HG03139 (cell line): Measurements from ENCODE around the gene SIPA1L3.

Experiments used
- ATAC-seq: cut with Tn5 transposase; IDR thresholded peaks from one replicate; pipeline ENCODE4 v1.9.1; 2021; ENCODE audit not compliant: unreplicated experiment

Gene SIPA1L3

GRCh38 chr19:38180071-38180470 lies 273.1 kb downstream of the SIPA1L3 start:
- no peak for ATAC-seq

GRCh38 chr19:38182536-38183210 lies 275.7 kb downstream of the SIPA1L3 start:
- ATAC-seq, result no peak

GRCh38 chr19:38183251-38183897 lies 276.4 kb downstream of the SIPA1L3 start:
- no peak for ATAC-seq

- no peak for ATAC-seq
Observed at GRCh38 chr19:38184815-38185214, 277.8 kb downstream of the SIPA1L3 start.

- ATAC-seq, result no peak
Observed at GRCh38 chr19:38185562-38185961, 278.6 kb downstream of the SIPA1L3 start.

- ATAC-seq, result no peak
Observed at GRCh38 chr19:38190061-38190460, 283.1 kb downstream of the SIPA1L3 start.

GRCh38 chr19:38190793-38191192 lies 283.8 kb downstream of the SIPA1L3 start:
- ATAC-seq, result no peak

GRCh38 chr19:38191747-38192146 lies 284.7 kb downstream of the SIPA1L3 start:
- no peak for ATAC-seq

GRCh38 chr19:38193445-38193844 lies 286.4 kb downstream of the SIPA1L3 start:
- ATAC-seq, result no peak

GRCh38 chr19:38194061-38194701 lies 287.2 kb downstream of the SIPA1L3 start:
- ATAC-seq, result no peak

- ATAC-seq, result no peak
Observed at GRCh38 chr19:38195237-38195636, 288.2 kb downstream of the SIPA1L3 start.

GRCh38 chr19:38196245-38196837 lies 289.3 kb downstream of the SIPA1L3 start:
- no peak for ATAC-seq

- ATAC-seq, result no peak
Observed at GRCh38 chr19:38196948-38197656, 290.1 kb downstream of the SIPA1L3 start.

GRCh38 chr19:38197937-38198704 lies 291.1 kb downstream of the SIPA1L3 start:
- no peak for ATAC-seq

- no peak for ATAC-seq
Observed at GRCh38 chr19:38199340-38199739, 292.3 kb downstream of the SIPA1L3 start.

- no peak for ATAC-seq
Observed at GRCh38 chr19:38201731-38202130, 294.7 kb downstream of the SIPA1L3 start.

- ATAC-seq, result no peak
Observed at GRCh38 chr19:38202504-38202903, 295.5 kb downstream of the SIPA1L3 start.

GRCh38 chr19:38203197-38203596 lies 296.2 kb downstream of the SIPA1L3 start:
- no peak for ATAC-seq

GRCh38 chr19:38204096-38204495 lies 297.1 kb downstream of the SIPA1L3 start:
- no peak for ATAC-seq

GRCh38 chr19:38204728-38205127 lies 297.7 kb downstream of the SIPA1L3 start:
- no peak for ATAC-seq
